ENCODE data around the gene TMEM81.

GRCh38 chr1:205082431-205082830, 1.8 kb downstream of the TMEM81 start:
- no peak for TF ChIP-seq EZH2 (IDR thresholded peaks at IDR 0.05; ENCODE audit: insufficient read depth, poor library complexity, severe bottlenecking)
- TF ChIP-seq EZH2phosphoT487 (IDR thresholded peaks at IDR 0.05; ENCODE audit: insufficient read depth, low read depth), result no peak

Measured in GM23248 (cell line).